SU-DHL-6 (cell line): ENCODE data around the gene COQ4.
A peak's percentile ranks its signal among the peaks of the same experiment; 100 is the strongest.

ENCODE experiments used
- H2AFZ ChIP-seq: fragments of 200-600 bp; sonication (generic); 2 replicates; pipeline ENCODE4 v1.6.1; 2014; ENCODE audit warnings: low read depth, mild to moderate bottlenecking, moderate library complexity, mixed read lengths, antibody characterized with exemption, low read length; ENCODE audit not compliant: severe bottlenecking
- H3F3A ChIP-seq: fragments of 200-600 bp; shearing (Covaris generic); 2 replicates; pipeline ENCODE4 v1.6.0; 2016; ENCODE audit warnings: antibody characterized with exemption, mild to moderate bottlenecking; ENCODE audit not compliant: insufficient read depth
- H3K27ac ChIP-seq: fragments of 200-600 bp; sonication (generic); 2 replicates; pipeline ENCODE4 v1.5.1; 2016; ENCODE audit warnings: low read depth, mild to moderate bottlenecking, low read length, moderate library complexity, mixed read lengths
- H3K27me3 ChIP-seq: fragments of 200-600 bp; sonication (generic), shearing (Covaris generic); 2 replicates; pipeline ENCODE4 v1.6.0; 2014; ENCODE audit warnings: mild to moderate bottlenecking, low read length
- H3K36me3 ChIP-seq: fragments of 200-600 bp; sonication (generic); 2 replicates; pipeline ENCODE4 v1.6.1; 2014; ENCODE audit warnings: mild to moderate bottlenecking, low read length, mixed read lengths
- H3K4me2 ChIP-seq: fragments of 300-600, 200-600 bp; shearing (Covaris generic), sonication (generic); 2 replicates; pipeline ENCODE4 v1.6.0; 2014; ENCODE audit warnings: low read length, low read depth, mild to moderate bottlenecking; ENCODE audit not compliant: poor library complexity, severe bottlenecking
- H3K4me3 ChIP-seq: fragments of 200-600 bp; sonication (generic); 2 replicates; pipeline ENCODE4 v1.5.1; 2014; ENCODE audit warnings: antibody characterized with exemption, low read length, mild to moderate bottlenecking, mixed read lengths; ENCODE audit not compliant: insufficient read depth, poor library complexity, severe bottlenecking
- H3K79me2 ChIP-seq: fragments of 200-600 bp; sonication (generic); 2 replicates; pipeline ENCODE4 v1.6.1; 2014; ENCODE audit warnings: mild to moderate bottlenecking, low read length, moderate library complexity; ENCODE audit not compliant: insufficient read depth
- H3K9ac ChIP-seq: fragments of 200-600 bp; sonication (generic); 2 replicates; pipeline ENCODE4 v1.7.0; 2014; ENCODE audit warnings: mild to moderate bottlenecking, low read length
- H3K9me2 ChIP-seq: fragments of 200-600 bp; sonication (generic); replicated peaks from 2 replicates; pipeline ENCODE4 v1.6.1; 2014; ENCODE audit warnings: low read length; ENCODE audit not compliant: insufficient read depth
- H3K9me3 ChIP-seq: fragments of 200-600 bp; sonication (generic); 2 replicates; pipeline ENCODE4 v1.6.1; 2014; ENCODE audit warnings: low read length, mixed read lengths; ENCODE audit not compliant: insufficient read depth
- H4K20me1 ChIP-seq: fragments of 200-600 bp; sonication (generic); 2 replicates; pipeline ENCODE4 v1.6.1; 2014; ENCODE audit warnings: low read depth, mild to moderate bottlenecking, antibody characterized with exemption, low read length, moderate library complexity, mixed read lengths
- CTCF ChIP-seq: fragments of 200-600 bp; sonication (generic); IDR thresholded peaks from one replicate; pipeline ENCODE4 v1.5.1; 2017; ENCODE audit warnings: antibody characterized with exemption, mild to moderate bottlenecking, low read length, moderate library complexity; ENCODE audit not compliant: insufficient read depth, poor library complexity, severe bottlenecking
- EZH2phosphoT487 ChIP-seq: fragments of 200-600 bp; sonication (generic), shearing (Covaris generic); conservative IDR thresholded peaks from 2 replicates; pipeline ENCODE4 v1.6.1; 2018; ENCODE audit warnings: mild to moderate bottlenecking, antibody characterized with exemption, low read length, moderate library complexity, mixed read lengths

Gene COQ4

GRCh38 chr9:128322404-128323211, at the start of gene COQ4, which contains the start of gene TRUB2:
Gene COQ4 (plus strand): TSS chr9:128322839. CDS start chr9:128322859, 20 bp downstream.
Gene TRUB2 (minus strand): TSS chr9:128322447. CDS start chr9:128322408, 39 bp downstream.
- H3K79me2 ChIP-seq = peaks cover 28% of the 10 kb centered on the region
- no peaks in the 10 kb centered on the region for H3K9me3 ChIP-seq
- H3K4me2 ChIP-seq = peak within 1 kb of the TSS; percentile 72
- H3K9ac ChIP-seq = peak within 1 kb of the TSS; percentile 71
- peak within 1 kb of the TSS; percentile 79 for H3K27ac ChIP-seq
- no peaks in the 10 kb centered on the region for H3F3A ChIP-seq
- H3K27me3 ChIP-seq = no peaks in the 10 kb centered on the region
- H3K36me3 ChIP-seq = no peaks in the 10 kb centered on the region
- no peaks in the 10 kb centered on the region for H4K20me1 ChIP-seq
- H3K9me2 ChIP-seq = no peaks in the 10 kb centered on the region
- H2AFZ ChIP-seq = peak within 1 kb of the TSS; percentile 89
- no peak for TF ChIP-seq EZH2phosphoT487
- TF ChIP-seq CTCF = no peak
- peak within 1 kb of the TSS; percentile 95 for H3K4me3 ChIP-seq

GRCh38 chr9:128274245-128274644, 48.4 kb upstream of the COQ4 start:
- Histone ChIP-seq H3K9ac (peak overlapping the region; percentile 82), H3K4me3 (no peak overlapping the region), H3K4me2 (peak overlapping the region; percentile 74)

GRCh38 chr9:128275198-128276007, 47.2 kb upstream of the COQ4 start, which contains the start of gene GOLGA2:
Gene GOLGA2 (minus strand): TSS chr9:128276007. CDS start chr9:128275976, 31 bp downstream.
- peak within 1 kb of the TSS; percentile 92 for H3K9ac ChIP-seq
- no peaks in the 10 kb centered on the region for H3F3A ChIP-seq
- no peak for TF ChIP-seq CTCF
- no peak for TF ChIP-seq EZH2phosphoT487
- H3K4me3 ChIP-seq = peak within 1 kb of the TSS; percentile 85
- H3K27me3 ChIP-seq = no peaks in the 10 kb centered on the region
- H3K79me2 ChIP-seq = peaks cover 13% of the 10 kb centered on the region
- H3K9me2 ChIP-seq = no peaks in the 10 kb centered on the region
- H3K36me3 ChIP-seq = no peaks in the 10 kb centered on the region
- H4K20me1 ChIP-seq = no peaks in the 10 kb centered on the region
- H3K27ac ChIP-seq = no peak within 1 kb of the TSS
- no peaks in the 10 kb centered on the region for H3K9me3 ChIP-seq
- peak within 1 kb of the TSS; percentile 74 for H3K4me2 ChIP-seq
- peak within 1 kb of the TSS; percentile 72 for H2AFZ ChIP-seq

More at GRCh38 chr9:128274245-128274644, 48.4 kb upstream of the COQ4 start:
- no peaks in the 10 kb centered on the region for H3K9me2 ChIP-seq
- H3K79me2 ChIP-seq = peaks cover 13% of the 10 kb centered on the region
- H3K27me3 ChIP-seq = no peaks in the 10 kb centered on the region
- no peak overlapping the region for H3K27ac ChIP-seq
- no peaks in the 10 kb centered on the region for H4K20me1 ChIP-seq
- H3F3A ChIP-seq = no peaks in the 10 kb centered on the region
- no peaks in the 10 kb centered on the region for H3K9me3 ChIP-seq
- no peaks in the 10 kb centered on the region for H3K36me3 ChIP-seq
- TF ChIP-seq EZH2phosphoT487 = no peak
- no peak for TF ChIP-seq CTCF
- H2AFZ ChIP-seq = no peak overlapping the region
